Activated B cell treated with CpG ODN at 0.5 μM for 24 hours (primary cell): ENCODE data around the gene GRM7. TPM values are rescaled to one million over a fixed set of nuclear protein-coding genes. Genes with fewer than 3 reads are reported as not detected.

Source experiments
- ATAC-seq: fragments of 200-7000 bp; cut with Tn5 transposase; one replicate; pipeline ENCODE4 v1.10.0; 2021; ENCODE audit warnings: low read depth, mild to moderate bottlenecking, moderate library complexity
- CTCF ChIA-PET: fragments of 350-600 bp; sonication (Branson Sonifier 250); formaldehyde crosslinking; loops from one replicate; lab custom pipeline; 2021; ENCODE audit warnings: antibody characterized with exemption; lab: Charles Lee
- POLR2A ChIA-PET: fragments of 350-600 bp; sonication (Branson Sonifier 250); formaldehyde crosslinking; loops from one replicate; lab custom pipeline; 2021; ENCODE audit warnings: antibody characterized with exemption; lab: Charles Lee
- DNase-seq: peaks from one replicate; pipeline ENCODE4 v3.0.0; 2022
- H3K27ac Mint-ChIP-seq: one replicate; pipeline ENCODE4 v1.8.0; 2020; ENCODE audit warnings: mixed read lengths
- H3K27me3 Mint-ChIP-seq: one replicate; pipeline ENCODE4 v1.8.0; 2021; ENCODE audit warnings: mixed read lengths
- H3K36me3 Mint-ChIP-seq: one replicate; pipeline ENCODE4 v1.8.0; 2021; ENCODE audit warnings: low read depth, mixed read lengths
- H3K4me1 Mint-ChIP-seq: one replicate; pipeline ENCODE4 v1.8.0; 2021; ENCODE audit warnings: mixed read lengths
- H3K4me3 Mint-ChIP-seq: one replicate; pipeline ENCODE4 v1.8.0; 2020; ENCODE audit warnings: mild to moderate bottlenecking, mixed read lengths
- H3K9me3 Mint-ChIP-seq: one replicate; pipeline ENCODE4 v1.8.0; 2020; ENCODE audit warnings: mixed read lengths
- intact Hi-C: fragments of 100-400 bp; cut with micrococcal nuclease; formaldehyde crosslinking; loops from one replicate; pipeline ENCODE4 v1.15.1; 2024
- total RNA-seq: library from RNA; stranded (reverse); gene quantifications from 2 replicates; pipeline ENCODE4 v1.2.3, GENCODE V29; 2022
- TF ChIP-seq, protein P1 (sequence below): fragments of 200-600 bp; IDR thresholded peaks from one replicate; pipeline ENCODE4 v1.8.0; 2022; ENCODE audit warnings: antibody characterized with exemption, mild to moderate bottlenecking

GRM7 gene
- total RNA-seq, 1 donor from 2014 or later: not detected

DNA sequence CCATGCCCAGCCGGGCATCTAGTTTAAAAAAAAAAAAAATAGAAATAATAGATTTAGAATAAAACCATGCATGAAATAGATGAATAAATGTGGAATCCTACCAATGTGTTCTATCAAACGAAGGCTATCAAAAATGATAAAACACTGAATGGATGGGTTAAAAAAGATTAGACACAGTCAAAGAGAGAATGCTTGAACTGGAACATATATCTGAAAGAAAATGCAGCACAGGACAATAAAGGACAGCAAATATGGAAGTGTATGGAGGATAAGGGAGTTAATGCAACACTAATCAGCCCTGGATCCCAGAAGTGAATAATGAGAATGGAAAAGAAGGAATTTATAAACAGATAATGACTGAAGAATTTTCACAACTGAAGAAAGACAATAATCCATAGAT, 571.7 kb downstream of the GRM7 start:
- H3K27me3 Mint-ChIP-seq: no peaks in the 10 kb centered on the region
- intact Hi-C loops: no loop called here

DNA sequence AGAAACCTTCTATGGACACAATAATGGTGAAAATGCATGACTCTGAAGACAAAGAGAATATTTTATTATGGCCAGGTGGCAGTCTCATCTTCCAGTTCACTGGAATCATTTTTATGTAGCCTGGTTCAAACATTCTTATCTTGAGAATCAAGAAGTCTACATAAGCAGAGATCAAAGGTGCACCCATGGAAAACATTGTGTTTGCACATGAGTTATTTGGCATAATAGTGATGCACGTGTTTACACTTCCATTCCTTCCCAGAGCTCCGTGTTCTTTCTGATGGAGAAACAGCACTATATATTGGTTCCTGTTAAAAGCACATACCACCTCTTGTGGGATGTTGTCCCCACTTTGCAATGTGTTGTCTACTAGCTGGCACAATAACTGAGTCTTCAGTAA, 572.2 kb downstream of the GRM7 start:
- ATAC-seq (no peak), DNase-seq (no peak)
- peaks cover 5% of the 10 kb centered on the region for H3K9me3 Mint-ChIP-seq
- H3K4me3 Mint-ChIP-seq: no peak overlapping the region
- no peaks in the 10 kb centered on the region for H3K36me3 Mint-ChIP-seq
- H3K27me3 Mint-ChIP-seq: no peaks in the 10 kb centered on the region
- TF ChIP-seq, protein P1, sequence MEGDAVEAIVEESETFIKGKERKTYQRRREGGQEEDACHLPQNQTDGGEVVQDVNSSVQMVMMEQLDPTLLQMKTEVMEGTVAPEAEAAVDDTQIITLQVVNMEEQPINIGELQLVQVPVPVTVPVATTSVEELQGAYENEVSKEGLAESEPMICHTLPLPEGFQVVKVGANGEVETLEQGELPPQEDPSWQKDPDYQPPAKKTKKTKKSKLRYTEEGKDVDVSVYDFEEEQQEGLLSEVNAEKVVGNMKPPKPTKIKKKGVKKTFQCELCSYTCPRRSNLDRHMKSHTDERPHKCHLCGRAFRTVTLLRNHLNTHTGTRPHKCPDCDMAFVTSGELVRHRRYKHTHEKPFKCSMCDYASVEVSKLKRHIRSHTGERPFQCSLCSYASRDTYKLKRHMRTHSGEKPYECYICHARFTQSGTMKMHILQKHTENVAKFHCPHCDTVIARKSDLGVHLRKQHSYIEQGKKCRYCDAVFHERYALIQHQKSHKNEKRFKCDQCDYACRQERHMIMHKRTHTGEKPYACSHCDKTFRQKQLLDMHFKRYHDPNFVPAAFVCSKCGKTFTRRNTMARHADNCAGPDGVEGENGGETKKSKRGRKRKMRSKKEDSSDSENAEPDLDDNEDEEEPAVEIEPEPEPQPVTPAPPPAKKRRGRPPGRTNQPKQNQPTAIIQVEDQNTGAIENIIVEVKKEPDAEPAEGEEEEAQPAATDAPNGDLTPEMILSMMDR: no peak
- ChIA-PET CTCF (no interaction called here), POLR2A (no interaction called here)
- no peak overlapping the region for H3K27ac Mint-ChIP-seq
- intact Hi-C loops: no loop called here
- H3K4me1 Mint-ChIP-seq: no peaks in the 10 kb centered on the region

More for the DNA sequence above, 571.7 kb downstream of the GRM7 start:
- Mint-ChIP-seq H3K4me3 (no peak overlapping the region), H3K4me1 (no peaks in the 10 kb centered on the region), H3K9me3 (peaks cover 4% of the 10 kb centered on the region), H3K36me3 (no peaks in the 10 kb centered on the region), H3K27ac (no peak overlapping the region)
- ATAC-seq (no peak), DNase-seq (no peak)
- ChIA-PET CTCF (no interaction called here), POLR2A (no interaction called here)
- TF ChIP-seq, protein P1: no peak

DNA sequence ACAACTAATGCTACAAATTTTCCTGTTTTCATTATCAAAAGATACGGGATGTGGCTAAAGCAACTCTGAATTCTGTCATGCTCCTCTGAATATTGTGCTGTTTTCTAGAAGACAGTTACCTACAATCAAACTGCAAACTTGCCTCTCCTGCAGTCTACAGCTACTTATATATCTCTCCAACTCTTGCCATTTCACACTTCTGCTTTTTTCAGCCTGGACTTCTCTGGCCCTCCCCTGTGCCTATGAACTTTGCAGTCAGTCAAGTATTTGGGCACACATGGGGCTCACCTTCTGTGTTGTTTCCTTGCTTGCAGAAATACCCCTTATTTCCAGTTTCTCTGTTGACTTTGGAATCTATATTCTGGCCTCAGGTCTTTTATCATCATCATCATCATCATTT, 575.6 kb downstream of the GRM7 start:
- H3K9me3 Mint-ChIP-seq: peaks cover 6% of the 10 kb centered on the region
- TF ChIP-seq, protein P1: no peak
- no peaks in the 10 kb centered on the region for H3K27me3 Mint-ChIP-seq
- H3K36me3 Mint-ChIP-seq: no peaks in the 10 kb centered on the region
- no peaks in the 10 kb centered on the region for H3K4me1 Mint-ChIP-seq
- intact Hi-C loops: no loop called here
- CTCF ChIA-PET: no interaction called here
- ATAC-seq (no peak), DNase-seq (no peak)
- POLR2A ChIA-PET: no interaction called here
- no peak overlapping the region for H3K27ac Mint-ChIP-seq
- H3K4me3 Mint-ChIP-seq: no peak overlapping the region

DNA sequence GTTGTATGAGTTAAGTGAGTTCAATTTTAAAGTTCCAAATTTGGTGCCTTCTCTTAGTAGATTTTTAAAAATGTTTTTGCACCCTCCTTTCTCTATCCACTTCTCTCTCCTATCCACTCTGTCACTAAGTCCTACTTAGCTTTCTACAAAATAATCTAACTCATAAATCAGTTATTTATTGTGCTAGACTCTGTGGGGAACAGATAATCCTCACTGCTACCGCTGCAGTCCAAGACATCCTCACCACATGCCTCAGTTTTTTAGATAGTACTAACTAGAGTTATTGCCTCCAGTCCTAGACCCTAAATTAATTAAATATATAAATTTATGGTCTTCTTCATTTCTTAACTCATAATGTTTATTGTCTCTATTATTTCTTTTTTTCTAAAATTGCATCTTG, 576.3 kb downstream of the GRM7 start:
- TF ChIP-seq, protein P1: no peak
- Mint-ChIP-seq H3K36me3 (no peaks in the 10 kb centered on the region), H3K4me1 (no peaks in the 10 kb centered on the region), H3K4me3 (no peak overlapping the region), H3K9me3 (peaks cover 6% of the 10 kb centered on the region), H3K27me3 (no peaks in the 10 kb centered on the region), H3K27ac (no peak overlapping the region)
- DNase-seq (no peak), ATAC-seq (no peak)
- ChIA-PET POLR2A (no interaction called here), CTCF (no interaction called here)
- intact Hi-C loops: no loop called here

DNA sequence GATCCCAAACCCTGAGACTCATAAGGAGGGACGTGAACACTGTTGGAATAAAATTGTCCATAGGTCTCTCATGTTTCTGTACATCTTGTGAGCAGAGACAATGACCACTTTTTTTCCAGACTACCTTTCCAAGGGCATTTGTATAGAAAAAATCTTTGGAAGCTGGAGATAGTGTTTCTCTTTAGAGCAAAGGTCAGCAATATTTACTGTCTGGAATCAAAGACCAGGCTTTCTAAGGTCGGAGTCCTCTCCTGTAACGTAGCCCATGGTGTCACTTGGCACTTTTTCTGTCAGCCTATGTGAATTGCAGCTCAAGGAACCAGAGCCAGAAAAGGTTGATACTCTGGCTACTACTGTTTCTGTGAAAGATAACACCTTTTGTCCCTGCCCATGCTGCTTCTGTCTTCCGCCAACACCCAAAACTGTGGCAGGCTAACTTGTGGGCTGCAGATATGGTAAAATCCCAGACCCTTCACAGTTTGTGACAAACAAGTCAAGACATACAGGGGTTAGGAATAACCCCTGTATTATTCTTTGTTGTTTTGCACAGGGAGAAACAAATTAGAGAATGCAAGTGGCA, 578.3 kb downstream of the GRM7 start:
- CTCF ChIA-PET: no interaction called here
- TF ChIP-seq, protein P1: no peak
- Mint-ChIP-seq H3K36me3 (no peaks in the 10 kb centered on the region), H3K4me1 (no peaks in the 10 kb centered on the region), H3K9me3 (peaks cover 2% of the 10 kb centered on the region), H3K27ac (no peak overlapping the region), H3K4me3 (no peak overlapping the region), H3K27me3 (no peaks in the 10 kb centered on the region)
- intact Hi-C loops: no loop called here
- POLR2A ChIA-PET: no interaction called here
- ATAC-seq (no peak), DNase-seq (no peak)
